ENCODE results near the gene MYBPH. TPM values are rescaled to one million over a fixed set of nuclear protein-coding genes. Genes with fewer than 3 reads are reported as not detected.

Gene MYBPH
- not detected for total RNA-seq

GRCh38 chr1:203175237-203175826 is at the start of gene MYBPH:
Gene MYBPH (minus strand): TSS chr1:203175826. CDS start chr1:203175755, 71 bp downstream.

GRCh38 chr1:203186446-203187303 is 11.0 kb upstream of the MYBPH start, which contains the start of gene CHI3L1:
Gene CHI3L1 (minus strand): TSS chr1:203186704. CDS start chr1:203186623, 81 bp downstream.

GRCh38 chr1:203127666-203128430 is 47.8 kb downstream of the MYBPH start, which contains the start of gene ADORA1:
Gene ADORA1 (plus strand): TSS chr1:203127726. CDS start chr1:203128842, 1,116 bp downstream.

Other genes with a start within 250 kb of the MYBPH start
- 10 to 100 TPM; 30.0 to 56.8 TPM for gene KLHL12, start 248.6 kb downstream of the MYBPH start, total RNA-seq
- gene ADIPOR1, start 217.5 kb downstream of the MYBPH start, total RNA-seq = 100 to 1,000 TPM; 215 to 230 TPM
- 10 to 100 TPM; 54.9 to 85.0 TPM for gene CYB5R1, start 208.6 kb downstream of the MYBPH start, total RNA-seq
- gene TMEM183A, start 168.5 kb downstream of the MYBPH start, total RNA-seq = 10 to 100 TPM; 77.4 to 90.6 TPM
- gene PPFIA4, start 149.3 kb downstream of the MYBPH start, total RNA-seq = 1 to 10 TPM; 1.0 to 2.3 TPM
- gene MYOG, start 89.8 kb downstream of the MYBPH start, total RNA-seq = not detected
- gene ADORA1, start 48.1 kb downstream of the MYBPH start, total RNA-seq = 1 to 10 TPM in 1 of 2 donors, not detected in 1; 1.0 TPM
- under 1 TPM in 1 of 2 donors, not detected in 1; under 0.01 TPM for gene CHI3L1, start 10.9 kb upstream of the MYBPH start, total RNA-seq
- gene CHIT1, start 53.8 kb upstream of the MYBPH start, total RNA-seq = not detected
- 1 to 10 TPM; 3.3 to 5.2 TPM for gene BTG2, start 129.7 kb upstream of the MYBPH start, total RNA-seq
- gene FMOD, start 175.3 kb upstream of the MYBPH start, total RNA-seq = not detected

All from melanocyte of skin (primary cell).